ENCODE data around the gene JAM3.

JAM3 gene

DNA sequence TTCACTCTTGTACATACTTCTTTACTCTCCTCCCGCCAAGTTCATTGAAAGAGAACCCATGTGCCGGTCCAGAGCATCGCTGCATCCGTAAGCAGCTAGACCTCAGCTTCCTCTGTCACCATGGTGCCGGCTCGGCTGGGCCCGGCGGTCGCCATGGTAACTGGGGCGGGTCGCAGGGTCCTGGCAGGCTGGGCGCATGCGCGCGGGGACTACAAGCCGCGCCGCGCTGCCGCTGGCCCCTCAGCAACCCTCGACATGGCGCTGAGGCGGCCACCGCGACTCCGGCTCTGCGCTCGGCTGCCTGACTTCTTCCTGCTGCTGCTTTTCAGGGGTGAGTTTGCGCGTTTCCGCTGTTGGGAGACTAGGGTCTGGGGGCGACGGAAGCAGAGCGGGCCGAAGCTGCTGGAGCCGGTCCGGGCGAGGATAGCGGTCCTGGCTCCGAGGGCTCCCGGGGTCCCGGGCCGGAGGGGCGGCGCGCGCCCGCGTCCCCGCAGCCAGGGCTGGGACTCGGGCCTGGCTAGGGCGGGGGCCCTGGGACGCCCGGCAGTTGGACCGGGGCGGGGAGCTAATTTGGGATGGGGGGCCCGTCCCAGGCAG is at the start of gene JAM3:
Gene JAM3 (plus strand): TSS at position 244 of the 597 bp plus-strand sequence. CDS start 12 bp downstream, at position 256.
- peak; percentile 96 to 98 for DNase-seq

- DNase-seq = no peak
These were observed 49.4 kb upstream of the JAM3 start for GRCh38 chr11:134019500-134019899.

- no peak for DNase-seq
These were observed 48.3 kb upstream of the JAM3 start for GRCh38 chr11:134020598-134020997.

DNA sequence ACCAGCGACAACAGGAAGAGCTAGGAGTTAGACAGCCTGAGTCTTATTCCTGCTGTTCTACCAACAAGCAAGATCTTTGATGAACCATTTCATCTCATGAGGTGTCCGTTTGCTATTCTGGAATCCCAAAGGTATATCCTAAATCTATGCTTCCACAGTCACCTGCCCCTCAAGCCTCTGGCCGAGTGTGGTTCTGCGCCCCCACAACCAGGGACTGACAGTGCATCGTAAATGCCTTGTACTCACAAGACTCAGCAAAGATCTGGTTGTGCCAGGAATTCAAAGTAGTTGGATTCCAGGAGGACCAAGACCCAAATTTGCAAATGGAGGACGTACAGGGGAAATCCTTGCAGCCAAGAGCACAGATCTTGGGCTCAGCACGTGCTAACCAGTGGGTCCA is 47.5 kb upstream of the JAM3 start:
- no peak for DNase-seq

- DNase-seq = no peak
These were observed 46.1 kb upstream of the JAM3 start for GRCh38 chr11:134022748-134023147.

- DNase-seq = no peak
These were observed 44.3 kb upstream of the JAM3 start for GRCh38 chr11:134024420-134025081.

- DNase-seq = no peak
These were observed 43.8 kb upstream of the JAM3 start for GRCh38 chr11:134025082-134025429.

DNA sequence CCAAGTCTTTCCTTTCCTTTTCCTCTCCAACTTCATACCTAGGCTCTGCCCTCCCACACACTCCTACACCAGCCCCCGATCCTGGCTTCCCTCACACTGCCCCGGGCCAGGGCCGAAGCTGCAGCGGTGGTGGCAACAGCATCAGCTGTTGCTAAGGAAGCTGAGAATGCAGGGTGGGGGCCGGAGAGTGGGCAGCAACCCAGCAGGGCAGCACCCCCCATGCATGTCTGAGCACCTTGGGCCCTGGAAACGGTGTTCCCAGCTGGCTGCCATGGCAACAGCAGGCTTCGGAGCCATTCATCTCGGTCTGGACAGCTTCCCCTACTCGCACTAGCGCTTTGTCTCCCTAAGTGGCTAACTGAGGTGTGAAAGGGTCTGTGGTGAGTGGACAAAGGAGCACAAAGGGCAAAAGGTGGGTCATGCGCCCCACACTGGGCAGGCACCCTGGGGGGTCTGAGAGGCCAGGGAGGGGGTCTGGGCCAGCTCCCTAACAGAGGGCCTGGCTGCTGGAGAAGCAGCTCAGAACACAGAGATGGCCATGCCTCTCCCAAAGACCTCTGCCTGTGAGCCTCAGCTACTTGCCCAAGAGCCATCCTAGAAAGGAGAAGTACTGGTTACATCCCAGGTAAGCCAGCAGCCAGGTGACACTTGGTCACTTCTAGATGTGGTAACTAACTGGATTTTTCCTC is 42.1 kb upstream of the JAM3 start:
- DNase-seq = no peak

GRCh38 chr11:134027671-134028070 is 41.2 kb upstream of the JAM3 start:
- peak; percentile 69 to 74 for DNase-seq

DNA sequence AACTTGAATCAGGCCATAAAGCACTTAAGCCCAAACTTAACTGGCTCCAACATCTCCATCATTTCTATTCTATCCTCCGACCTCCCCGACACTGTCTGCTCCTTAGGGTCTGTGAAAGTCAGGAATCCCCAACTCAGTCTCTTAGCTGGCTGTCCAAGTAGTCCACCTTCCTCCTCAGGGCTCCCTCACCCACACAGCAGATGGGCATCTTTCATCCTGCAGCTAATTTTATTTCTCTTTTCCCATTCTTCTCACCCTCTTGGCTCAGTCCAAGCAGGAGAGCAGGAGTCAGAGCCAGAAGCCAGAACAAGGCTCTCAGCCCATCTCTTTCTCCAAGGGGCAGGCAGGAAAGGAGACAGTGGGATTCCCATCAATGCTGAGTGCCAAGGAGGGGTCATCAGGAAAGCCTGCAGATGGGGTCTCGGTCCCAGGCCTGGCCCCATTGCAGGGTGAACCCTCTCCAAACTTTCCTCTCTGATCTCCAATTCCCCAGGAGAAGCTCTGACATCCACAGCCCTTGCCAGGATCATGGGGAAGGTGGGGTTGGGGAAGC is 40.4 kb upstream of the JAM3 start:
- DNase-seq = no peak

GRCh38 chr11:134030853-134031252 is 38.0 kb upstream of the JAM3 start:
- no peak for DNase-seq

DNA sequence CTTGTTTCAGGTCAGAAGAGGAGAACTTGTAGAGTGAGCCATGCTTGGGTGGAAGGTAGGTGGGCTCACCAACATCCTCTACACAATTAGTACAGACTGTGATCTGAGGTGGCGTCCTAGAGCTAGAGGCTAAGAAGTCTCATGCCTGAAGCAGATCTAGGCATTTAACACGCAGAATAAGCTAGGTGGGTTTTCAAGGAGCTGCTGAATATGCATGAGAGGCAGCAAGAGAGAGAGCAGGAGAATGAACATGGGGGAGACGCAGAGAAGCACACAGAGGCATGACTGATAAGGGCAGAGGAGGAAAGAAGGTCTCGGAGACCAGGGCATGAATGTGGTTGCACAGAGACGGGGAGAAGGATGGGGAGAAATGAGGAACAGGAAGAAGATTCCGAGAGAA is 36.8 kb upstream of the JAM3 start:
- no peak for DNase-seq

GRCh38 chr11:134032501-134033091 is 36.3 kb upstream of the JAM3 start:
- peak in 1 of 2 donors; percentile 26 for DNase-seq

- no peak for DNase-seq
These were observed 35.6 kb upstream of the JAM3 start for GRCh38 chr11:134033276-134033675.

DNA sequence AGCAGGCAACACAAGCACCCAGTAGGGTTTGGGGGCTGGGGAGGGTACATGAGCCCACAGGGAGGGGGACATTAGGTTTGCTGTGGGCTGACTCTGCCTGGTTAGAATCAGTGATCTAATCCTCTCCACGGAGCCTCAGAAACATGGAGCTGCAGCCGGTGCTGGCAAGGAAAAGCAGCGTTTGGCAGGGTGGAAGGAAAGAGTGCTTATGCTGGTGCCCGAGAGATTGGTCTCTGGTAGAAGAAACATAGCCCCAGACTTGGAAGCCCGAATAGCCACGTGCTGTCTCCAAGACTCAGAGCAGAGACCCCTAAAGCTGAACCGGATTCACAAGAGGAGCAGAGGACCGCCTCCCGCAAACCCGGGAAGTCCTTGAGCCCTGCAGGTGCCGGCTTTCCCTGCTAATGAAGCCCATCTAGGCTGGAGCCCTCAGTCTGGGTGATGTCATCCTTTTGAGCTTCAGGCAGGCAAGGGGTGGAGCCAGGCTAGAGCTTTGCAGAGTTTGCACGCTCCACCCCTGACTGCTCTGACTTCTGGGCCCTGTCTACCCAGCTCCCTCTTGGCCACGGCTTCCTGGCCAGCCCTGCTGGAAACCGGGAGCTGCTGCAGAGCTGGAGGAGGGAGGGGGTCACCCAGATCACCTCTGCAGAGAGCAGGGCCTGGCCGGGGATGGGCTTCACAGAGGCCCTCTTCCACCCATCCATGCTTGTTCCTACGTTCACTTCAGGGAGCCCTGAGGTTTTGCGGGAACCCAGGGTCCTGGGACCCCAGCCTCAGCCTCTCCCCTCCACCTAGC is 35.0 kb upstream of the JAM3 start:
- peak; percentile 57 to 58 for DNase-seq

- DNase-seq = no peak
These were observed 34.1 kb upstream of the JAM3 start for GRCh38 chr11:134034496-134035381.

GRCh38 chr11:134036492-134037045 is 32.3 kb upstream of the JAM3 start:
- DNase-seq = no peak

DNA sequence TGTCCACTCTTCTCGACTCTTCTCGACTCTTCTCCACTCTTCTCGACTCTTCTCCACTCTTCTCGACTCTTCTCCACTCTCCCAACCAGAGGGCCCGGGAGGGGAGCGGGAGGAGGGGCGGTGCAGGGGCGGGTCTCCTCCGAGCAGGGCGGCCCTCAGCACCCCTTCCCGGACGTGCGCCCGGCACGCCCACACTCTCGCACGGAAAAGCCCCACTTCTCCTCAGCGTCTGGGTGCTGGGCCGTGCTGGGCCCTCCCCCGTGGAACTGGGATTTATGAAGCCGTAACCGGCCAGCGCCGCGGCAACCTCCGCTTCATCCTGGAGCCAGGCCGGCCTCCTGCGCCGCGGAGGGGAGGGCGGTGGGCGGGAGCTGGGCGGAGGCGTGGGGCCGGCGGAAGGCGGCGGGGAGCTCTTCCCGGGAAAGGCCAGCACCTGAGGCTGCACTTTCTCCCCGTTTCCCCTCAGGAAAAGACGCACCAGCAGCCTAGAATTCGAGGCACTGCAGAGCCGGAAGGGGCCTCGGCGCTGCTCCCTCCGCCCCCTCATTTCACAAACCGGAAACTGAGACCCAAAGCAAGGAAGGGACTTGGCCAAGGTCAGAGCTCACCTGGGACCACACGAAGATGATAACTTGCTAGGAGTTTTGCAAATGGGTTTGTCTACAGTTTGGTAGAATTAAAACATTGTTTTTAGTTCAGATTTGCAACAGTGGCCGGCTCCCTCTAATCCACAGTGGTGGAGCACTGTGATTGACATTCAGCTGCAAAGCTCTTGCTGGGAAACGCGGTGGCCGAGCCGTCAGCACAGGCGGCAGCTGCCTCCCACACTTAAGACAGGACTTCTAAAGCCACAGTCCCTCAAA is 31.6 kb upstream of the JAM3 start:
- peak; percentile 65 to 69 for DNase-seq

- no peak for DNase-seq
These were observed 29.9 kb upstream of the JAM3 start for GRCh38 chr11:134038897-134039470.

Data from CD4-positive, alpha-beta T cell treated with Interleukin-4 for 1 hour (primary cell).